NCI-H460 (cell line): Measurements from ENCODE around the gene FGA. TPM values are rescaled to one million over a fixed set of nuclear protein-coding genes. Genes with fewer than 3 reads are reported as not detected.

Experiments
- DNase-seq: peaks from one replicate; pipeline ENCODE4 v3.0.0-alpha.2; 2016; ENCODE audit warnings: low read depth; ENCODE audit errors: extremely low read depth
- small RNA-seq, 2 experiments: library from RNA; depleted of rRNA; stranded (forward); fragments of <200 nt; gene quantifications; one replicate each; pipeline ENCODE3, GENCODE V24; 2014
- total RNA-seq: library from RNA; depleted of rRNA; stranded (reverse); fragments of >200 nt; shearing (Covaris generic); gene quantifications from 2 replicates; pipeline ENCODE4 v1.2.3, GENCODE V29; 2014; rRNA removed

Gene FGA
- total RNA-seq, 1 experiment from 2014 or later = not detected

- DNase-seq = peak; percentile 91
Observed at GRCh38 chr4:154549894-154550790, 40.4 kb downstream of the FGA start, which contains the start of gene PLRG1. Gene PLRG1 (minus strand): TSS chr4:154550400. CDS start chr4:154550308, 92 bp downstream.

- no peak for DNase-seq
Observed at GRCh38 chr4:154545689-154546088, 44.9 kb downstream of the FGA start.

- DNase-seq = no peak
Observed at GRCh38 chr4:154542271-154542879, 48.2 kb downstream of the FGA start.

Small RNA genes within 50 kb of the gene (small RNA-seq; reads per million reads assigned to genes)
- 0 reads per million in 2 experiments for gene RNU6-1285P

Other genes with a start within 250 kb of the FGA start
- gene DCHS2, start 98.9 kb downstream of the FGA start, total RNA-seq = 0.12 TPM in 1 of 2 replicates, not detected in the other
- 111 and 116 TPM in 2 replicates for gene PLRG1, start 40.3 kb downstream of the FGA start, total RNA-seq
- gene FGB, start 27.7 kb downstream of the FGA start, total RNA-seq = 0.61 and 1.1 TPM in 2 replicates
- 5.6 and 5.8 TPM in 2 replicates for gene FGG, start 21.9 kb upstream of the FGA start, total RNA-seq
- 0.38 and 0.79 TPM in 2 replicates for gene LRAT, start 153.3 kb upstream of the FGA start, total RNA-seq
- not detected in 2 replicates for gene RBM46, start 190.5 kb upstream of the FGA start, total RNA-seq